A549 (cell line): Measurements from ENCODE around the gene PKD1.
"Not testable (repeated sequence)": the region's sequence is repeated elsewhere in the genome, so short reads cannot be mapped to it uniquely, and the experiment has no call there.

ENCODE experiments used
- CBX8 ChIP-seq: fragments of 200-600 bp; sonication (generic); IDR thresholded peaks from 2 replicates; pipeline ENCODE4 v1.6.1; 2016
- FOSB ChIP-seq: fragments of 250-450 bp; sonication (Bioruptor Pico); IDR thresholded peaks from 2 replicates; pipeline ENCODE4 v1.5.0; 2020; ENCODE audit warnings: mild to moderate bottlenecking, moderate library complexity
- HDAC2 ChIP-seq: fragments of 200-600 bp; sonication (generic); IDR thresholded peaks from 2 replicates; pipeline ENCODE4 v1.6.1; 2016
- MYC ChIP-seq: IDR thresholded peaks from 2 replicates; pipeline ENCODE4 v1.6.1; 2012; ENCODE audit warnings: mild to moderate bottlenecking, inconsistent platforms, low read length, improper control_type of control experiment, borderline replicate concordance
- NR3C1 ChIP-seq: fragments of >200 bp; sonication (Bioruptor Twin); formaldehyde crosslinking; IDR thresholded peaks from 3 replicates; pipeline ENCODE4 v1.6.1; 2017
- POLR2A ChIP-seq: IDR thresholded peaks from 2 replicates; pipeline ENCODE4 v1.6.1; 2012; ENCODE audit warnings: mild to moderate bottlenecking, low read length
- RAD21 ChIP-seq, 2 experiments: fragments of >200 bp in 1 of 2; sonication (Bioruptor Twin) in 1 of 2; formaldehyde crosslinking in 1 of 2; IDR thresholded peaks in 1 of 2; conservative IDR thresholded peaks in 1 of 2; 2 replicates in 1 of 2; 3 replicates in 1 of 2; pipeline ENCODE4 v1.6.1; 2012 to 2018; ENCODE audit warnings: inconsistent platforms in 1 of 2
- RCOR1 ChIP-seq: fragments of 150-350 bp; IDR thresholded peaks from 2 replicates; pipeline ENCODE4 v1.6.1; 2014; ENCODE audit warnings: antibody characterized with exemption, low read length, low read depth
- ZFP36 ChIP-seq: fragments of 450-650 bp; IDR thresholded peaks from 2 replicates; pipeline ENCODE4 v1.6.1; 2014; ENCODE audit warnings: borderline replicate concordance; ENCODE audit not compliant: partially characterized antibody
- TF ChIP-seq, protein P1 (sequence below): fragments of >200 bp; sonication (Bioruptor Twin); formaldehyde crosslinking; IDR thresholded peaks from 3 replicates; pipeline ENCODE4 v1.5.1; 2016
- TF ChIP-seq, protein P2 (sequence below): IDR thresholded peaks from 2 replicates; pipeline ENCODE4 v1.6.1; 2012
- TF ChIP-seq, protein P3 (sequence below): IDR thresholded peaks from 2 replicates; pipeline ENCODE4 v1.6.1; 2012
- TF ChIP-seq, protein P4 (sequence below): fragments of 250-450 bp; sonication (Bioruptor Pico); IDR thresholded peaks from 2 replicates; pipeline ENCODE4 v1.5.0; 2021; ENCODE audit warnings: mild to moderate bottlenecking, moderate library complexity, borderline replicate concordance

DNA sequence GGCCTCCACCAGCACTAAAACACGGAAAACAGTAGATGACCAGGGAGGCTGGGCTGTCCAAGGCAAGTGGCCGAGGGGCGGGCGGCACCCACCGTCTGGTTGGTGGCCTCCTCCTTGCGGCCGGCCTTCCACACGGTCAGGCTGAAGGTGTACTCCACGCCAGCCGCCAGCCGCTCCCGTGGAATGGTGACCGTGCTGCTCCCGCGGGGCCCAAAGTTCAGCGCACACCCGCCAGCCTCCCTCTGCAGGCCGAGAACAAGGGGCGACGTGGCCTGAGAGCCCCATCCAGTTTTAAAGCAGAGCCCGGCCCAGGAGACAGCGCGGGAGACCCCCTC, 27.9 kb downstream of the PKD1 start:
- TF ChIP-seq POLR2A; ZFP36; RCOR1; FOSB (CRISPR knock-in tag); MYC; RAD21 (conservative IDR thresholded peaks at IDR 0.05 in 1 of 2, IDR thresholded peaks at IDR 0.05 in 1 of 2); HDAC2; CBX8; NR3C1: not testable (repeated sequence)
- TF ChIP-seq, protein P1, sequence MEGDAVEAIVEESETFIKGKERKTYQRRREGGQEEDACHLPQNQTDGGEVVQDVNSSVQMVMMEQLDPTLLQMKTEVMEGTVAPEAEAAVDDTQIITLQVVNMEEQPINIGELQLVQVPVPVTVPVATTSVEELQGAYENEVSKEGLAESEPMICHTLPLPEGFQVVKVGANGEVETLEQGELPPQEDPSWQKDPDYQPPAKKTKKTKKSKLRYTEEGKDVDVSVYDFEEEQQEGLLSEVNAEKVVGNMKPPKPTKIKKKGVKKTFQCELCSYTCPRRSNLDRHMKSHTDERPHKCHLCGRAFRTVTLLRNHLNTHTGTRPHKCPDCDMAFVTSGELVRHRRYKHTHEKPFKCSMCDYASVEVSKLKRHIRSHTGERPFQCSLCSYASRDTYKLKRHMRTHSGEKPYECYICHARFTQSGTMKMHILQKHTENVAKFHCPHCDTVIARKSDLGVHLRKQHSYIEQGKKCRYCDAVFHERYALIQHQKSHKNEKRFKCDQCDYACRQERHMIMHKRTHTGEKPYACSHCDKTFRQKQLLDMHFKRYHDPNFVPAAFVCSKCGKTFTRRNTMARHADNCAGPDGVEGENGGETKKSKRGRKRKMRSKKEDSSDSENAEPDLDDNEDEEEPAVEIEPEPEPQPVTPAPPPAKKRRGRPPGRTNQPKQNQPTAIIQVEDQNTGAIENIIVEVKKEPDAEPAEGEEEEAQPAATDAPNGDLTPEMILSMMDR = not testable (repeated sequence)
- TF ChIP-seq, protein P2, sequence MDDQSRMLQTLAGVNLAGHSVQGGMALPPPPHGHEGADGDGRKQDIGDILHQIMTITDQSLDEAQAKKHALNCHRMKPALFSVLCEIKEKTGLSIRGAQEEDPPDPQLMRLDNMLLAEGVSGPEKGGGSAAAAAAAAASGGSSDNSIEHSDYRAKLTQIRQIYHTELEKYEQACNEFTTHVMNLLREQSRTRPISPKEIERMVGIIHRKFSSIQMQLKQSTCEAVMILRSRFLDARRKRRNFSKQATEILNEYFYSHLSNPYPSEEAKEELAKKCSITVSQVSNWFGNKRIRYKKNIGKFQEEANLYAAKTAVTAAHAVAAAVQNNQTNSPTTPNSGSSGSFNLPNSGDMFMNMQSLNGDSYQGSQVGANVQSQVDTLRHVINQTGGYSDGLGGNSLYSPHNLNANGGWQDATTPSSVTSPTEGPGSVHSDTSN = not testable (repeated sequence)
- TF ChIP-seq, protein P3, sequence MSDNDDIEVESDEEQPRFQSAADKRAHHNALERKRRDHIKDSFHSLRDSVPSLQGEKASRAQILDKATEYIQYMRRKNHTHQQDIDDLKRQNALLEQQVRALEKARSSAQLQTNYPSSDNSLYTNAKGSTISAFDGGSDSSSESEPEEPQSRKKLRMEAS = not testable (repeated sequence)
- TF ChIP-seq, protein P4, sequence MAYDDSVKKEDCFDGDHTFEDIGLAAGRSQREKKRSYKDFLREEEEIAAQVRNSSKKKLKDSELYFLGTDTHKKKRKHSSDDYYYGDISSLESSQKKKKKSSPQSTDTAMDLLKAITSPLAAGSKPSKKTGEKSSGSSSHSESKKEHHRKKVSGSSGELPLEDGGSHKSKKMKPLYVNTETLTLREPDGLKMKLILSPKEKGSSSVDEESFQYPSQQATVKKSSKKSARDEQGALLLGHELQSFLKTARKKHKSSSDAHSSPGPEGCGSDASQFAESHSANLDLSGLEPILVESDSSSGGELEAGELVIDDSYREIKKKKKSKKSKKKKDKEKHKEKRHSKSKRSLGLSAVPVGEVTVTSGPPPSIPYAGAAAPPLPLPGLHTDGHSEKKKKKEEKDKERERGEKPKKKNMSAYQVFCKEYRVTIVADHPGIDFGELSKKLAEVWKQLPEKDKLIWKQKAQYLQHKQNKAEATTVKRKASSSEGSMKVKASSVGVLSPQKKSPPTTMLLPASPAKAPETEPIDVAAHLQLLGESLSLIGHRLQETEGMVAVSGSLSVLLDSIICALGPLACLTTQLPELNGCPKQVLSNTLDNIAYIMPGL (CRISPR knock-in tag) = not testable (repeated sequence)
